ENCODE results near the gene UNC93B1.

DNA sequence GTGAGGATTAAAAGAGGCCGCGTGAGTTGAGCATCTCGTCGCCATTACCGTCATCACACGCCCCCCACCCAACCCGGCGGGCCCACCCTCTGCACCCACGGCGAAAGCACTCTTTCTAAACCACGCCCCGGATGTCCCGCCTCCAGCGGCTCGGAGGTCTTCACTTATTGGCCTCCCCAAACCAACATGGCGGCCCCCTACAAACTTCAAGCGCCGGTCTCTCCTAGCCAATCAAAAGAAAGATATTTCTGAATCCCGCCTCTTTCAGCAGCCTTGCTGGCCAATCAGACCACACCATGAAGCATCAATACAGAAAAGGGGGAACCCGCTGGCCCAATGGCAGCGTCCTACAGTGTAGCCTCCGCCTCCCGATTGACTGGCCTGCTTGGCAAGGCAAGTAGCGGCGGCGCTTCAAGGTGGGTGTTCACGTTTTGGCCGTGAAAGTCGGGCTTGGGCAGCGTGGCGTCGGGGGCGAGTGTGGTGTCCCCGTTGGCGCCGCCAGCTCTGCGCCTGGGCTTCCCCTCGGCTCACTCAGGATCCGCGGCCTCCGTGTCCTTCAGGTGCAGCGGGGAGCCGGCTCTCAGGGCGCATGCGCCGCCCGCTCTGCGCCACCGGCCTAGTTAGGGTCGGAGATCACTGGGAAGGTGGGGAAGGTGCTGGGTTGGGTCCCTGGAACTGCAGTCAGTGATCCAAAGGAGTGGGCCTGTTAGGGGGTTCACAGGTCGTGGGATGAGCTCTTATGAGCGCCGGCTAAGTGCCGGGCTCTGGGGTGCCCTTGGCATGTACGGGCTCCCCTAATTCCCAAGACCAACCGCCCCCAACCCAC is 26.6 kb upstream of the UNC93B1 start, which contains the start of gene NDUFS8:
- TF ChIP-seq, protein P1, sequence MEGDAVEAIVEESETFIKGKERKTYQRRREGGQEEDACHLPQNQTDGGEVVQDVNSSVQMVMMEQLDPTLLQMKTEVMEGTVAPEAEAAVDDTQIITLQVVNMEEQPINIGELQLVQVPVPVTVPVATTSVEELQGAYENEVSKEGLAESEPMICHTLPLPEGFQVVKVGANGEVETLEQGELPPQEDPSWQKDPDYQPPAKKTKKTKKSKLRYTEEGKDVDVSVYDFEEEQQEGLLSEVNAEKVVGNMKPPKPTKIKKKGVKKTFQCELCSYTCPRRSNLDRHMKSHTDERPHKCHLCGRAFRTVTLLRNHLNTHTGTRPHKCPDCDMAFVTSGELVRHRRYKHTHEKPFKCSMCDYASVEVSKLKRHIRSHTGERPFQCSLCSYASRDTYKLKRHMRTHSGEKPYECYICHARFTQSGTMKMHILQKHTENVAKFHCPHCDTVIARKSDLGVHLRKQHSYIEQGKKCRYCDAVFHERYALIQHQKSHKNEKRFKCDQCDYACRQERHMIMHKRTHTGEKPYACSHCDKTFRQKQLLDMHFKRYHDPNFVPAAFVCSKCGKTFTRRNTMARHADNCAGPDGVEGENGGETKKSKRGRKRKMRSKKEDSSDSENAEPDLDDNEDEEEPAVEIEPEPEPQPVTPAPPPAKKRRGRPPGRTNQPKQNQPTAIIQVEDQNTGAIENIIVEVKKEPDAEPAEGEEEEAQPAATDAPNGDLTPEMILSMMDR (IDR thresholded peaks at IDR 0.05): no peak
- TF ChIP-seq POLR2A (IDR thresholded peaks at IDR 0.05): peak in 1 of 2 donors; percentile 71
